ENCODE measurements around the gene DGLUCY.
"Not testable (repeated sequence)": the region's sequence is repeated elsewhere in the genome, so short reads cannot be mapped to it uniquely, and the experiment has no call there.

Gene DGLUCY

DNA sequence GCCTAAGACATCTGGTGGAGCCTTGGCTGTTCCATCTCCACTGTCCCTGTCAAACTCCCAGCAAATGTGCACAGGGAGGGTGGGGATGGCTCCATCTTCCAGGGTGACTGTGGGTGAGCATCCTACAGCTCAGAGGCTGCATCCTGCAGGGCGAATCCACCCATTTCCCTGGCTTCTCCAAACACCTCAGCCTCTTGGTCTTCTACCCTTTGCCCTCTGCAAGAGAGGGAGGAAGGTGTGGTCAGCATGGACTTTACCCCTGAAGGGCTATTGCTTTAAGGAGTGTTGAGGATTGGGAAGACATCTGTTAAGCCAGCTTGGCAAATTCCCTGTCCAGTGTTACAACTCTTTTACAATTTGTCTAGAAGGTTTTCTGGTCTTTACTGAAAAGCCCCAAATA is 23.1 kb upstream of the DGLUCY start:
- in situ Hi-C loops (cut with MboI; ENCODE audit: low sequenced_read_pairs, unreplicated experiment), result no loop called here
- TF ChIP-seq, protein P1, sequence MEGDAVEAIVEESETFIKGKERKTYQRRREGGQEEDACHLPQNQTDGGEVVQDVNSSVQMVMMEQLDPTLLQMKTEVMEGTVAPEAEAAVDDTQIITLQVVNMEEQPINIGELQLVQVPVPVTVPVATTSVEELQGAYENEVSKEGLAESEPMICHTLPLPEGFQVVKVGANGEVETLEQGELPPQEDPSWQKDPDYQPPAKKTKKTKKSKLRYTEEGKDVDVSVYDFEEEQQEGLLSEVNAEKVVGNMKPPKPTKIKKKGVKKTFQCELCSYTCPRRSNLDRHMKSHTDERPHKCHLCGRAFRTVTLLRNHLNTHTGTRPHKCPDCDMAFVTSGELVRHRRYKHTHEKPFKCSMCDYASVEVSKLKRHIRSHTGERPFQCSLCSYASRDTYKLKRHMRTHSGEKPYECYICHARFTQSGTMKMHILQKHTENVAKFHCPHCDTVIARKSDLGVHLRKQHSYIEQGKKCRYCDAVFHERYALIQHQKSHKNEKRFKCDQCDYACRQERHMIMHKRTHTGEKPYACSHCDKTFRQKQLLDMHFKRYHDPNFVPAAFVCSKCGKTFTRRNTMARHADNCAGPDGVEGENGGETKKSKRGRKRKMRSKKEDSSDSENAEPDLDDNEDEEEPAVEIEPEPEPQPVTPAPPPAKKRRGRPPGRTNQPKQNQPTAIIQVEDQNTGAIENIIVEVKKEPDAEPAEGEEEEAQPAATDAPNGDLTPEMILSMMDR (IDR thresholded peaks at IDR 0.05; ENCODE audit: borderline replicate concordance, control extremely low read depth, extremely low read depth, insufficient read depth, missing control alignments), result no peak
- DNase-seq (ENCODE audit: low spot score), result no peak

GRCh38 chr14:91092073-91092472 is 21.8 kb upstream of the DGLUCY start:
- in situ Hi-C loops (cut with MboI; ENCODE audit: low sequenced_read_pairs, unreplicated experiment), result no loop called here
- TF ChIP-seq, protein P1 (IDR thresholded peaks at IDR 0.05; ENCODE audit: borderline replicate concordance, control extremely low read depth, extremely low read depth, insufficient read depth, missing control alignments), result no peak
- no peak for DNase-seq (ENCODE audit: low spot score)

DNA sequence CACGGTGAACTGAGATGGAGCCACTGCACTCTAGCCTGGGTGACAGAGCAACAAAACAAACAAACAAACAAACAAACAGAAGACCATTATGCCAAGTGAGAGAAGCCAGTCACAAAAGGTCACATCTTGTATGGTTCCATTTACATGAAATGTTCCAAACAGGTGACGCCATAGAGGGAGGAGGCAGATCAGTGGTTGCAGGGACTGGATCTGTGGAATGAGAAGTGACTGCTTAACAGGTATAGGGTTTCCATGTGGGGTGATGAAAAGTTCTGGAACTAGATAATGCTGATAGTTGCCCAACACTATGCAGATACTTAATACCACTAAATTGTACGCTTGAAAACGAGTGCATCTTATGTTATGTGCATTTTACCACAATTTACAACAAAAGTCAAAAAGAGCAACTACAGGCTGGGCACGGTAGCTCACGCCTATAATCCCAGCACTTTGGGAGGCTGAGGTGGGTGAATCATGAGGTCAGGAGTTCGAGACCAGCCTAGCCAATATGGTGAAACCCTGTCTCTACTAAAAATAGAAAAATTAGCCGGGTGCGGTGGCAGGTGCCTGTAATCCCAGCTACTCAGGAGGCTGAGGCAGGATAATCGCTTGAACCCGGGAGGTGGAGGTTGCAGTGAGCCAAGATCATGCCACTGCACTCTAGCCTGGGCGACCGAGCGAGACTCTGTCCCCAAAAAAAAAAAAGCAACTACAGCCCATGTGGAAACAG is 20.0 kb upstream of the DGLUCY start:
- in situ Hi-C loops (cut with MboI; ENCODE audit: low sequenced_read_pairs, unreplicated experiment); DNase-seq (ENCODE audit: low spot score): not testable (repeated sequence)

GRCh38 chr14:91094772-91095171 is 19.1 kb upstream of the DGLUCY start:
- TF ChIP-seq, protein P1 (IDR thresholded peaks at IDR 0.05; ENCODE audit: borderline replicate concordance, control extremely low read depth, extremely low read depth, insufficient read depth, missing control alignments), result no peak
- no peak for DNase-seq (ENCODE audit: low spot score)
- in situ Hi-C loops (cut with MboI; ENCODE audit: low sequenced_read_pairs, unreplicated experiment), result no loop called here

GRCh38 chr14:91095178-91095577 is 18.7 kb upstream of the DGLUCY start:
- in situ Hi-C loops (cut with MboI; ENCODE audit: low sequenced_read_pairs, unreplicated experiment), result no loop called here
- no peak for DNase-seq (ENCODE audit: low spot score)
- TF ChIP-seq, protein P1 (IDR thresholded peaks at IDR 0.05; ENCODE audit: borderline replicate concordance, control extremely low read depth, extremely low read depth, insufficient read depth, missing control alignments), result no peak

- in situ Hi-C loops (cut with MboI; ENCODE audit: low sequenced_read_pairs, unreplicated experiment); DNase-seq (ENCODE audit: low spot score): not testable (repeated sequence)
These were observed 16.2 kb upstream of the DGLUCY start for GRCh38 chr14:91097657-91098056.

- in situ Hi-C loops (cut with MboI; ENCODE audit: low sequenced_read_pairs, unreplicated experiment), result no loop called here
- TF ChIP-seq, protein P1 (IDR thresholded peaks at IDR 0.05; ENCODE audit: borderline replicate concordance, control extremely low read depth, extremely low read depth, insufficient read depth, missing control alignments), result no peak
- no peak for DNase-seq (ENCODE audit: low spot score)
These were observed 15.3 kb upstream of the DGLUCY start for GRCh38 chr14:91098591-91098990.

GRCh38 chr14:91100102-91100501 is 13.8 kb upstream of the DGLUCY start:
- TF ChIP-seq, protein P1 (IDR thresholded peaks at IDR 0.05; ENCODE audit: borderline replicate concordance, control extremely low read depth, extremely low read depth, insufficient read depth, missing control alignments), result no peak
- in situ Hi-C loops (cut with MboI; ENCODE audit: low sequenced_read_pairs, unreplicated experiment), result no loop called here
- DNase-seq (ENCODE audit: low spot score), result no peak

Data from GM13976 (cell line).